Nephron (organoid): Measurements from ENCODE around the gene CYP4F11.
"Not testable (repeated sequence)": the region's sequence is repeated elsewhere in the genome, so short reads cannot be mapped to it uniquely, and the experiment has no call there.

Experiments used
- H3K27ac Mint-ChIP-seq, 3 experiments: 2 replicates each; pipeline ENCODE4 v1.8.0; 2020; ENCODE audit warnings: mixed read lengths in 3 of 3, mild to moderate bottlenecking in 2 of 3, moderate library complexity in 1 of 3
- H3K27me3 Mint-ChIP-seq: 2 replicates; pipeline ENCODE4 v1.8.0; 2021; ENCODE audit warnings: low read depth, mild to moderate bottlenecking, moderate library complexity, mixed read lengths
- H3K36me3 Mint-ChIP-seq: 2 replicates; pipeline ENCODE4 v1.8.0; 2020; ENCODE audit warnings: low read depth, mixed read lengths
- H3K4me1 Mint-ChIP-seq: 2 replicates; pipeline ENCODE4 v1.8.0; 2020; ENCODE audit warnings: mixed read lengths
- H3K4me3 Mint-ChIP-seq, 3 experiments: 2 replicates each; pipeline ENCODE4 v1.8.0; 2020; ENCODE audit warnings: mild to moderate bottlenecking in 3 of 3, mixed read lengths in 3 of 3, moderate library complexity in 2 of 3
- H3K9me3 Mint-ChIP-seq: 2 replicates; pipeline ENCODE4 v1.8.0; 2020; ENCODE audit warnings: mixed read lengths
- TF ChIP-seq, protein P1 (sequence below), 3 experiments: fragments of 200-600 bp; sonication (generic); IDR thresholded peaks; one replicate each; pipeline ENCODE4 v1.5.0; 2021; ENCODE audit warnings: antibody characterized with exemption in 3 of 3; ENCODE audit not compliant: unreplicated experiment in 3 of 3

The CYP4F11 gene

DNA sequence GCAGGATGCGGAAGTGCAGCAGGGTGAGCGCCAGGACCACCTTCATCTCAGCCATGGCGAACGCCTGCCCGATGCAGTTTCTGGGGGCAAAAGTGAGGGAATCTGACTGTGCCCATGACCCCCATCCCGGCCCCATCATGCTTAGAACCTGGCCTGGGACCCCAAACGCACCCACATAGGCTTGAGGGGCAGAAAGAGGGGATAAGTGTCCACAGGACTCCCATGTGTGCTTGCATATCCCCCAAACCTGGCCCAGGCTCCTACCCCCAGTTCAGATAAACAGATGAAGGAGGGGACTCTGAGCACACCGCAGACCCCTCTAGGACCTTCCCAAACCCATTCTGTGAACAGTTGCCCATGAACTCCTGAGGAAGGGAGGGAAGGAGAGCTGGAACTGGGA lies 20.5 kb downstream of the CYP4F11 start:
- no peak overlapping the region for H3K27ac Mint-ChIP-seq
- H3K4me3 Mint-ChIP-seq, result no peak overlapping the region
- H3K9me3 Mint-ChIP-seq, result peaks cover 34% of the 10 kb centered on the region
- peaks cover 4% of the 10 kb centered on the region for H3K36me3 Mint-ChIP-seq
- TF ChIP-seq, protein P1, sequence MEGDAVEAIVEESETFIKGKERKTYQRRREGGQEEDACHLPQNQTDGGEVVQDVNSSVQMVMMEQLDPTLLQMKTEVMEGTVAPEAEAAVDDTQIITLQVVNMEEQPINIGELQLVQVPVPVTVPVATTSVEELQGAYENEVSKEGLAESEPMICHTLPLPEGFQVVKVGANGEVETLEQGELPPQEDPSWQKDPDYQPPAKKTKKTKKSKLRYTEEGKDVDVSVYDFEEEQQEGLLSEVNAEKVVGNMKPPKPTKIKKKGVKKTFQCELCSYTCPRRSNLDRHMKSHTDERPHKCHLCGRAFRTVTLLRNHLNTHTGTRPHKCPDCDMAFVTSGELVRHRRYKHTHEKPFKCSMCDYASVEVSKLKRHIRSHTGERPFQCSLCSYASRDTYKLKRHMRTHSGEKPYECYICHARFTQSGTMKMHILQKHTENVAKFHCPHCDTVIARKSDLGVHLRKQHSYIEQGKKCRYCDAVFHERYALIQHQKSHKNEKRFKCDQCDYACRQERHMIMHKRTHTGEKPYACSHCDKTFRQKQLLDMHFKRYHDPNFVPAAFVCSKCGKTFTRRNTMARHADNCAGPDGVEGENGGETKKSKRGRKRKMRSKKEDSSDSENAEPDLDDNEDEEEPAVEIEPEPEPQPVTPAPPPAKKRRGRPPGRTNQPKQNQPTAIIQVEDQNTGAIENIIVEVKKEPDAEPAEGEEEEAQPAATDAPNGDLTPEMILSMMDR (IDR thresholded peaks at IDR 0.05; ENCODE audit: unreplicated experiment in 3 of 3), result no peak
- no peaks in the 10 kb centered on the region for H3K4me1 Mint-ChIP-seq
- no peaks in the 10 kb centered on the region for H3K27me3 Mint-ChIP-seq

DNA sequence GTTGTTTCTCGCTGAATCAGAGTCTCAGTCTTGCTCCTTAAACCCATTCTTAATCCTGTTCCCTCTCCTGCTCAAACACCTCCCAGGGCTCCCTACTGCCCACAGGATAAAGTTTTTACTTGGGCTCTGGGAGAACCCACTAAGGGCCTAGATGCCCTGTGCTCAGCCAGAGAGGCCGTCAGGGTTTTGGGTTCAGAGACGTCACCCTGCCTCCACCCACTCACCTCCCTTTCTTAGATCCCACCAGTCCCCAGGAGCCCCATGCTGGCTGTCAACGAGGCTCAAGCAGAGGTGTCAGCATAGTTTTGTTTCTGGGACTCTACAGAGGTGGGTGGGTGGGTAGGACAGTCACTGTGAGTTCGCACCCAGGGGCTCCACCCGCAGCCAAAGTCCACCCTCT lies 20.9 kb downstream of the CYP4F11 start:
- Mint-ChIP-seq H3K4me3 (no peak overlapping the region), H3K27ac (no peak overlapping the region), H3K4me1 (no peaks in the 10 kb centered on the region), H3K36me3 (peaks cover 4% of the 10 kb centered on the region), H3K9me3 (peaks cover 33% of the 10 kb centered on the region), H3K27me3 (no peaks in the 10 kb centered on the region)
- TF ChIP-seq, protein P1 (IDR thresholded peaks at IDR 0.05; ENCODE audit: unreplicated experiment in 3 of 3), result no peak

DNA sequence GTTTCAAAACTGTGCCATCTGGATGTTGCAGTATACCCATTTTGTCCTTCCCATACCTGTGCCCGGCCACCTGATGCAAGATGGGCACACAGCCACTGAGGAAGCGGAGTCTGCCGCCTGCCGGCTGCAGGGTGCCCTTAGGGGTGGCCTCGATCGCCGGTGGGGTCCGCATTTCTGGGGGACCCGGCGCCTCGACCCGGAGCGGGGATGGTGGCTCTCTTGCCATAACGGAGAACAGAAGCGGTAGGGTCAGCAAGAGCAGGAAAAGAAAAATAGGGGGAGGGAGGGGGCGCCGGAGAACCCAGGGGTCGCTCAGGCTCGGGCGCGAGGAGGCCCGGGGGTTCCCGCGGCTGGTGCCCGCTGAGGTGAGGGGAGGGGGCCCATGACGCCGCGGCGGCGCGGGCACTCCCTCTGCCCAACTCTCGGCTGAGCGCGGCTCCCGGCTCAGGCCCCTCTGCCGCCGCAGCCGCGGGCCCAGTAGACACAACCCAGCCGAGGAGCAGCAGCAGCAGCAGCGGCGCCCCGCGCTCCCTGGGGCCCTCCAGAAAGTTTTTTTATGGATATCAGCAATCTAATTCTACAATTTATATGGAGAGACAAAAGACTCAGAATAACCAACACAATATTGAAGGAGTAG lies 22.6 kb downstream of the CYP4F11 start:
- Mint-ChIP-seq H3K27ac (no peak overlapping the region), H3K36me3 (peaks cover 4% of the 10 kb centered on the region), H3K27me3 (no peaks in the 10 kb centered on the region), H3K4me1 (no peaks in the 10 kb centered on the region), H3K4me3 (no peak overlapping the region), H3K9me3 (peaks cover 29% of the 10 kb centered on the region)
- TF ChIP-seq, protein P1 (IDR thresholded peaks at IDR 0.05; ENCODE audit: unreplicated experiment in 3 of 3), result no peak

DNA sequence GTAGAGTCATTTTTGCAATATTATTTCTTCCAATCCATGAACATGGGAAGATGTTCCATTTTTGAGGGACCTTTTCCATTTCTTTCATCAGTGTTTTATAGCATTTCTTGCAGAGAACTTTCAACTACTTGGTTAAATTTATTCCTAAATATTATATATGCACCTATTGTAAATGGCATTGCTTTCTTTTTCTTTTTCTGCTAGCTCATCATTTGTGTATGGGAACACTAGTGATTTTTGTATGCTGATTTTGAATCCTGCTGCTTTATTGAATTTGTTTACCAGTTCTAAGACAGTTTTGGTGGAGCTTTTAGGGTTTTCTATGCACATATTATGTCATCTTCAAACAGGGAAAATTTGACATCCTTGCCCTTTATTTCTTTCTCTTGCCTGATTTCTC lies 29.3 kb downstream of the CYP4F11 start:
- H3K4me3 Mint-ChIP-seq, result no peak overlapping the region
- H3K27ac Mint-ChIP-seq, result no peak overlapping the region
- H3K36me3 Mint-ChIP-seq, result no peaks in the 10 kb centered on the region
- no peaks in the 10 kb centered on the region for H3K4me1 Mint-ChIP-seq
- peaks cover 43% of the 10 kb centered on the region for H3K9me3 Mint-ChIP-seq
- no peaks in the 10 kb centered on the region for H3K27me3 Mint-ChIP-seq
- TF ChIP-seq, protein P1 (IDR thresholded peaks at IDR 0.05; ENCODE audit: unreplicated experiment in 3 of 3), result no peak

DNA sequence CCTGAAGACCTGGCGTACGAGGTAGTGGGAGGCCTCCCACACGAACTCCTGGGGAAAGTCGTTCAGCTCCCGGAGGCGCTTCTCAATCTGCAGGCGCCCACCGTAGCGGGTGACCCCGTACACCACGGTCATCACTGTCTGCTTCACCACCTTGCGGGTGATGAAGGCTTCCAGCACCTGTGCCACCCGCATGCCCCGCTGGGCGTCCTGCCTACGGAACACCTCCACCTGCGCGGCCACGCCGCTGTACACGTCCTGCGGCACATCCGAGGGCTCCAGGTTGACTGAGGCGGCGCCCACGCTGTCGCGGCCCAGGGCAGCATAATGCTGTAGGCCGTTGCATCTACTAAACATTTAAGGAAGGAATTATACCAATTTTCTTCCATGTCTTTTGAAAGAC lies 31.4 kb downstream of the CYP4F11 start:
- H3K27me3 Mint-ChIP-seq, H3K4me3 Mint-ChIP-seq, H3K36me3 Mint-ChIP-seq, H3K4me1 Mint-ChIP-seq, H3K27ac Mint-ChIP-seq: not testable (repeated sequence)
- H3K9me3 Mint-ChIP-seq, result peaks cover 52% of the 10 kb centered on the region

DNA sequence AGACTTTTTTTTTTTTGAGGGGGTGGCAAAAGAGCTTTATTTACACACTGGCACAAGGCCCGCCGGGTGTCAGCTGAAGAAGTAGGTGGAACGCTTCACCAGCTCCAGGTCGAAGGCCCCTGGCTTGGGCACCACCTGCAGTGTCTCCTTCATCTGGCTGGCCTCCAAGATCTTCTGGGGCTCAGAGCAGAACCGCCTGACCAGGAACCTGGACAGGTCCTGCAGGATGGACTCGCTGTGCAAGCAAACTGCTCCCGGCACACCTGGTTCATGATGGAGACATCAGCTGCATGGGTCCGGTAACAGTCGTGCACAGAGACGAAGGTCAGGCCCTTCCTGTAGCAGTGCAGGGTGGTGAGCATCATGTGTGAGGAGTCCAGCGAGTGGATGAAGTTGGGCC lies 32.1 kb downstream of the CYP4F11 start:
- Mint-ChIP-seq H3K9me3 (peaks cover 50% of the 10 kb centered on the region), H3K36me3 (no peaks in the 10 kb centered on the region), H3K27me3 (no peaks in the 10 kb centered on the region), H3K4me3 (no peak overlapping the region), H3K27ac (no peak overlapping the region), H3K4me1 (no peaks in the 10 kb centered on the region)
- TF ChIP-seq, protein P1 (IDR thresholded peaks at IDR 0.05; ENCODE audit: unreplicated experiment in 3 of 3), result no peak
